Measurements from ENCODE around the gene CASKIN2. TPM values are rescaled to one million over a fixed set of nuclear protein-coding genes. Genes with fewer than 3 reads are reported as not detected.
A peak's percentile ranks its signal among the peaks of the same experiment; 100 is the strongest.

CASKIN2 gene
- total RNA-seq, 1 donor = 8.0 TPM

DNA sequence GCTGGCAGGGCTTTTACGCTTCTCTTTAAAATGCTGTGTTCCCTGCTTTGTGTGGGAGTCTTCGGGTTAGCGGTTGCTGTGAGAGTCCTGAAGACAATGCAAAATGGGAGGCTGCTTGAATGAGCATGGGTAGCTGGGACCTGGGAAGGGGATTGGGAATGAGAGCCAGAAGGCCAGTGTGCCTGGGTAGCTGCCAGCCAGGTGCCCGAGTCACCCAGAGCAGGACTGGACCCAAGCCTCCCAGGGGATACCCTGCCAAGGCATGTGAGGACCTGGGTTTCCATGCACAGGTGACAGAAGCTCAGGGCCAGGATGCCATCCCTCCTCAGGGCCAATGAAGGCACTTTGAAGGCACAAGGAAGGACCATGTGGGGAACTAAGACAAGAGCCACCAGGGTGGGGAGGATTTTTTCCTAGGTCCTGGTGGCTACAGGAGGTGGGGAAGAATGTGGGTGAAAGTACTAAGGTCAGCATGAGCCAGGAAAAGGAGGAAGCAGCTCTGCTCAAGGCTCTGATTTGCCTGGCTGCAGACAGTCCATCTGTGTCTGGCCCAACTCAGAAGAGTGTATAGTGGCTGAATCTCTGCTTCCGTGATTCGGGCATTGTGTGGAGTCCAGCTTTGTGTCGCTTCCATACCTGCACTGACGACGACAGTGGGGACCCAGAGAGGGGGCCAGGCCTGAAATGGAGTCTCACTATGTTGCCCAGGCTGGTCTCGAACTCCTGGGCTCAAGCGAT is 38.4 kb downstream of the CASKIN2 start:
- H3K4me3 ChIP-seq (ENCODE audit: low read depth, low read length) = no peak overlapping the region
- TF ChIP-seq, protein P1, sequence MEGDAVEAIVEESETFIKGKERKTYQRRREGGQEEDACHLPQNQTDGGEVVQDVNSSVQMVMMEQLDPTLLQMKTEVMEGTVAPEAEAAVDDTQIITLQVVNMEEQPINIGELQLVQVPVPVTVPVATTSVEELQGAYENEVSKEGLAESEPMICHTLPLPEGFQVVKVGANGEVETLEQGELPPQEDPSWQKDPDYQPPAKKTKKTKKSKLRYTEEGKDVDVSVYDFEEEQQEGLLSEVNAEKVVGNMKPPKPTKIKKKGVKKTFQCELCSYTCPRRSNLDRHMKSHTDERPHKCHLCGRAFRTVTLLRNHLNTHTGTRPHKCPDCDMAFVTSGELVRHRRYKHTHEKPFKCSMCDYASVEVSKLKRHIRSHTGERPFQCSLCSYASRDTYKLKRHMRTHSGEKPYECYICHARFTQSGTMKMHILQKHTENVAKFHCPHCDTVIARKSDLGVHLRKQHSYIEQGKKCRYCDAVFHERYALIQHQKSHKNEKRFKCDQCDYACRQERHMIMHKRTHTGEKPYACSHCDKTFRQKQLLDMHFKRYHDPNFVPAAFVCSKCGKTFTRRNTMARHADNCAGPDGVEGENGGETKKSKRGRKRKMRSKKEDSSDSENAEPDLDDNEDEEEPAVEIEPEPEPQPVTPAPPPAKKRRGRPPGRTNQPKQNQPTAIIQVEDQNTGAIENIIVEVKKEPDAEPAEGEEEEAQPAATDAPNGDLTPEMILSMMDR (IDR thresholded peaks at IDR 0.05; ENCODE audit: insufficient read depth, low read length) = no peak
- no peak for DNase-seq (ENCODE audit: low read depth)

GRCh38 chr17:75476271-75476671 is 39.1 kb downstream of the CASKIN2 start:
- peak; percentile 42 for DNase-seq (ENCODE audit: low read depth)
- no peak overlapping the region for H3K4me3 ChIP-seq (ENCODE audit: low read depth, low read length)
- TF ChIP-seq, protein P1 (IDR thresholded peaks at IDR 0.05; ENCODE audit: insufficient read depth, low read length) = no peak

DNA sequence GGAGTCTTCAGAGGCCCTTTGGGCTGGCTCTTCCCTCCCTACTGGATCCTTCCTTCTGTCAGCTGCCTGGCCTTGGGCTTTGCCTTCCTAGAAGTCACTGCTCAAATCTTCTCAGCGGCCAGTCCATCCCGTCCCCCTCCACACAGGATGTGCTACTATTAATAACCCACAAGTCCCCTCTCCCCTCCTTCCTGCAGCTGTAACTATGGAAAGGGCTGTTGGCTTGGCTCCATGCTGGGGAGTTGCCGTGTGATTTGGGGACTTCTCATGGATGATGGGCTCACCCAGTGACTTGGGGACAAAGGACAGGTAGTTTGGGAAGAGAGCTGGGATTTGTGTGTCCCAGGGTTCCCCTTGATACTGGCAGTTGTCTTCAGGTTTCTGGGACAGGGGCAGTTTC is 39.5 kb downstream of the CASKIN2 start:
- DNase-seq (ENCODE audit: low read depth) = peak; percentile 9
- TF ChIP-seq, protein P1 (IDR thresholded peaks at IDR 0.05; ENCODE audit: insufficient read depth, low read length) = no peak
- H3K4me3 ChIP-seq (ENCODE audit: low read depth, low read length) = no peak overlapping the region

- TF ChIP-seq, protein P1 (IDR thresholded peaks at IDR 0.05; ENCODE audit: insufficient read depth, low read length) = no peak
- no peak overlapping the region for H3K4me3 ChIP-seq (ENCODE audit: low read depth, low read length)
- DNase-seq (ENCODE audit: low read depth) = no peak
Observed at GRCh38 chr17:75475144-75475835, 40.0 kb downstream of the CASKIN2 start.

- TF ChIP-seq, protein P1 (IDR thresholded peaks at IDR 0.05; ENCODE audit: insufficient read depth, low read length) = no peak
- DNase-seq (ENCODE audit: low read depth) = no peak
- no peak overlapping the region for H3K4me3 ChIP-seq (ENCODE audit: low read depth, low read length)
Observed at GRCh38 chr17:75474736-75475135, 40.6 kb downstream of the CASKIN2 start.

GRCh38 chr17:75473246-75473645 is 42.1 kb downstream of the CASKIN2 start:
- DNase-seq (ENCODE audit: low read depth) = no peak
- TF ChIP-seq, protein P1 (IDR thresholded peaks at IDR 0.05; ENCODE audit: insufficient read depth, low read length) = no peak
- H3K4me3 ChIP-seq (ENCODE audit: low read depth, low read length) = no peak overlapping the region

All from fibroblast of the aortic adventitia (primary cell).